K562 (cell line): ENCODE results near the gene SFN. TPM values are rescaled to one million over a fixed set of nuclear protein-coding genes. Genes with fewer than 3 reads are reported as not detected.
"Not testable (repeated sequence)": the region's sequence is repeated elsewhere in the genome, so short reads cannot be mapped to it uniquely, and the experiment has no call there.

ENCODE experiments used
- ATAC-seq: fragments of 200-7000 bp; cut with Tn5 transposase; 3 replicates; pipeline ENCODE4 v1.9.1; 2020; ENCODE audit warnings: moderate library complexity
- BruUV-seq: library from RNA; stranded (reverse); fragments of 400-500 nt; replicated peaks from 2 replicates; lab custom pipeline; 2021; lab: Mats Ljungman, UMichigan
- CTCF ChIA-PET: fragments of 300-600 bp; formaldehyde crosslinking; extraction: SDS; loops from one replicate; lab custom pipeline; 2021; ENCODE audit warnings: low intra/inter-chr PET ratio; lab: Yijun Ruan, JAX
- POLR2A ChIA-PET: fragments of 300-600, 350-650 bp; sonication (Branson Sonifier 250); formaldehyde crosslinking; extraction: SDS; loops from one replicate; lab custom pipeline; 2021; ENCODE audit warnings: antibody characterized with exemption, inconsistent platforms; lab: Yijun Ruan, JAX
- DNase-seq, 4 experiments: peaks; one replicate each; pipeline versions ENCODE4 v3.0.0 to v3.0.0-alpha.2; 2011 to 2018; ENCODE audit warnings: low spot score in 3 of 4, mixed read lengths in 3 of 4; ENCODE audit errors: extremely low read depth in 1 of 4
- FAIRE-seq: peaks from 2 replicates; lab custom pipeline; 2011; peaks lifted over from hg19 to GRCh38; lab: Jason Lieb, UNC
- H2AFZ ChIP-seq: 2 replicates; pipeline ENCODE4 v1.6.0; 2011; ENCODE audit warnings: low read depth, low read length, control low read depth, inconsistent platforms
- H3K27ac ChIP-seq: fragments of 200-600 bp; 3 replicates; pipeline ENCODE4 v1.8.0; 2011; ENCODE audit warnings: low read depth, mild to moderate bottlenecking, control low read depth, inconsistent platforms, low read length, moderate library complexity, mixed read lengths; ENCODE audit errors: extremely low read depth
- H3K27me3 ChIP-seq, 2 experiments: fragments of 300-600 bp in 1 of 2; 2 replicates in 1 of 2; 3 replicates in 1 of 2; pipeline versions ENCODE4 v1.6.0 to v1.8.0; 2011; ENCODE audit warnings: inconsistent platforms in 2 of 2, low read length in 2 of 2, mild to moderate bottlenecking in 1 of 2, mixed read lengths in 1 of 2, moderate library complexity in 1 of 2; ENCODE audit not compliant: control insufficient read depth in 2 of 2, insufficient read depth in 2 of 2
- H3K36me3 ChIP-seq: fragments of 300-600 bp; 3 replicates; pipeline ENCODE4 v1.8.0; 2011; ENCODE audit warnings: mild to moderate bottlenecking, low read length, inconsistent platforms; ENCODE audit not compliant: control insufficient read depth, insufficient read depth
- H3K4me1 ChIP-seq, 2 experiments: fragments of 200-600 bp in 1 of 2; replicated peaks in 1 of 2; 2 replicates in 1 of 2; 3 replicates in 1 of 2; pipeline versions ENCODE4 v1.5.1 to v1.8.0; 2011; ENCODE audit warnings: inconsistent platforms in 2 of 2, low read length in 2 of 2, mild to moderate bottlenecking in 1 of 2, mixed read lengths in 1 of 2, moderate library complexity in 1 of 2; ENCODE audit not compliant: control insufficient read depth in 2 of 2, insufficient read depth in 2 of 2
- H3K4me2 ChIP-seq: 2 replicates; pipeline ENCODE4 v1.6.1; 2011; ENCODE audit warnings: low read length, control low read depth, inconsistent platforms, mixed read lengths; ENCODE audit not compliant: insufficient read depth
- H3K4me3 ChIP-seq: fragments of 200-600 bp; sonication (generic), shearing (Covaris generic); 2 replicates; pipeline ENCODE4 v1.5.1; 2016; ENCODE audit warnings: control low read depth, inconsistent platforms
- H3K79me2 ChIP-seq: fragments of 200-600 bp; 3 replicates; pipeline ENCODE4 v1.8.0; 2011; ENCODE audit warnings: low read length, inconsistent platforms; ENCODE audit not compliant: control insufficient read depth, insufficient read depth
- H3K9ac ChIP-seq, 2 experiments: 2 replicates each; pipeline versions ENCODE4 v1.6.0 to v1.6.1; 2011; ENCODE audit warnings: low read depth in 2 of 2, low read length in 2 of 2, control low read depth in 1 of 2, inconsistent platforms in 1 of 2, mild to moderate bottlenecking in 1 of 2, mixed read lengths in 1 of 2; ENCODE audit not compliant: insufficient read depth in 1 of 2
- H3K9me1 ChIP-seq: one replicate; pipeline ENCODE4 v1.6.0; 2011; ENCODE audit warnings: inconsistent platforms, mild to moderate bottlenecking, low read length, moderate library complexity; ENCODE audit not compliant: control insufficient read depth, insufficient read depth
- H3K9me3 ChIP-seq: replicated peaks from 2 replicates; pipeline ENCODE4 v1.5.1; 2011; ENCODE audit warnings: low read depth, low read length, inconsistent platforms; ENCODE audit not compliant: control insufficient read depth, insufficient read depth
- H4K20me1 ChIP-seq: replicated peaks from 2 replicates; pipeline ENCODE4 v1.6.1; 2011; ENCODE audit warnings: low read length, inconsistent platforms, mixed read lengths; ENCODE audit not compliant: control insufficient read depth, insufficient read depth
- CEBPG ChIP-seq, 3 experiments: fragments of 200-800 bp in 1 of 3; sonication (Bioruptor generic) in 1 of 3; sonication (generic) in 1 of 3; formaldehyde crosslinking in 1 of 3; IDR thresholded peaks in 2 of 3; conservative IDR thresholded peaks in 1 of 3; 2 replicates each; pipeline versions ENCODE4 v1.6.1 to v1.8.0; 2016 to 2022; ENCODE audit warnings: missing compliant biosample characterization in 2 of 3, missing genetic modification characterization in 2 of 3, mild to moderate bottlenecking in 1 of 3, missing genetic modification reagents in 1 of 3
- RBFOX2 ChIP-seq: fragments of 200-400 bp; formaldehyde crosslinking; IDR thresholded peaks from 2 replicates; pipeline ENCODE4 v1.6.1; 2017; ENCODE audit warnings: low read depth, mild to moderate bottlenecking, low read length, moderate library complexity
- ZNF121 ChIP-seq: sonication (generic); formaldehyde crosslinking; conservative IDR thresholded peaks from 2 replicates; pipeline ENCODE4 v1.8.0; 2022; ENCODE audit warnings: missing genetic modification reagents
- WGBS: fragments of 100-300 bp; shearing (Covaris generic); methylation state at CpG from one replicate; pipeline ENCODE4 v1.1.6; 2016; ENCODE audit warnings: low coverage, mixed read lengths; ENCODE audit not compliant: insufficient coverage; ENCODE audit errors: missing lambda C conversion rate; 5-methylcytosine and 5-hydroxymethylcytosine counted together
- in situ Hi-C: fragments of 300-500 bp; cut with MboI; formaldehyde crosslinking; loops from 4 replicates; pipeline ENCODE4 v1.15.0; 2018; ENCODE audit warnings: inconsistent platforms, mixed read lengths
- intact Hi-C: fragments of 100-400 bp; cut with micrococcal nuclease; formaldehyde crosslinking; loops from 2 replicates; pipeline ENCODE4 v1.14.2; 2022
- polyA plus RNA-seq, 8 experiments: library from polyadenylated mRNA; depleted of rRNA in 4 of 8; stranded (reverse) in 5 of 8; unstranded in 3 of 8; fragments of >200 nt; fragmentation: Nextera tagmentation in 2 of 8; fragmentation: Illumina TruSeq in 1 of 8; extraction: Ambion mirVana in 2 of 8; extraction: Trizol in 1 of 8; gene quantifications; 2 replicates each; pipeline versions ENCODE4 v1.2.1 to v1.2.3, GENCODE V29; 2011 to 2014; ENCODE audit warnings: inconsistent platforms in 1 of 8, missing spikeins in 1 of 8
- total RNA-seq, 7 experiments: library from RNA; depleted of rRNA in 6 of 7; stranded (reverse); fragments of >200 nt in 6 of 7; fragmentation: Illumina TruSeq in 2 of 7; extraction: Trizol in 2 of 7; gene quantifications; 2 replicates each; pipeline versions ENCODE4 v1.2.1 to v1.2.3, GENCODE V29; 2011 to 2021; ENCODE audit warnings: low replicate concordance in 1 of 7
- TF ChIP-seq, protein P1 (sequence below), 2 experiments: fragments of 450-650 bp in 1 of 2; sonication (generic) in 1 of 2; formaldehyde crosslinking in 1 of 2; IDR thresholded peaks in 1 of 2; conservative IDR thresholded peaks in 1 of 2; 2 replicates each; pipeline versions ENCODE4 v1.6.1 to v1.8.1; 2016 to 2023; ENCODE audit warnings: mild to moderate bottlenecking in 2 of 2, moderate library complexity in 2 of 2, inconsistent platforms in 1 of 2, missing genetic modification reagents in 1 of 2

The SFN gene
- total and polyA plus RNA-seq, 9 of the 15 experiments (the other 6 are each of a cell fraction or from before 2014, with no cell fraction given) = 0.10 to 3.8 (median 2.0) TPM

DNA sequence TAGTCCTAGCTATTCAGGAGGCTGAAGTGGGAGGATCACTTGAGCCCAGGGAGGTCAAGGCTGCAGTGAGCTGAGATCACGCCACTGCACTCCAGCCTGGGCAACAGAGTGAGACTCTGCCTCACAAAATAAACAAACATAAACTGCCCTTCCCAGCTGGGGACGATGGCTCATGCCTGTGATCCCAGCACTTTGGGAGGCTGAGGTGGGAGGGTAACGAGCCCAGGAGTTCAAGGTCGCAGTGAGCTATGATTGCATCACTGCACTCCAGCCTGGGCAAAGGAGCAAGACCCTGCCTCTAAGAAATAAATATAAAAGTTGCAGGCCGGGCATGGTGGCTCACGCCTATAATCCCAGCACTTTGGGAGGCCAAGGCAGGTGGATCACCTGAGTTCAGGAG lies 18.7 kb downstream of the SFN start:
- BruUV-seq, CTCF ChIA-PET: not testable (repeated sequence)

More for the DNA sequence above, 18.7 kb downstream of the SFN start:
- DNase-seq; H4K20me1 ChIP-seq; H3K27me3 ChIP-seq; H3K9ac ChIP-seq; FAIRE-seq; H3K4me1 ChIP-seq; ATAC-seq; intact Hi-C loops; H3K9me3 ChIP-seq; H3K27ac ChIP-seq; H3K4me3 ChIP-seq; H3K4me2 ChIP-seq; in situ Hi-C loops; H3K79me2 ChIP-seq; H2AFZ ChIP-seq; H3K9me1 ChIP-seq; TF ChIP-seq CEBPG (tag; conservative IDR thresholded peaks at IDR 0.05 in 1 of 2, IDR thresholded peaks at IDR 0.05 in 1 of 2): not testable (repeated sequence)
- POLR2A ChIA-PET = interaction anchor here (0.6 to 12.0 kb wide), 8 partner anchors 9 to 322 kb away, joined by 3 to 110 read pairs (median 4); partner anchors contain the start of genes GPATCH3 and GPN2
- 82% methylated on average over 6 of the region's 6 CpGs for WGBS
- TF ChIP-seq, protein P1, sequence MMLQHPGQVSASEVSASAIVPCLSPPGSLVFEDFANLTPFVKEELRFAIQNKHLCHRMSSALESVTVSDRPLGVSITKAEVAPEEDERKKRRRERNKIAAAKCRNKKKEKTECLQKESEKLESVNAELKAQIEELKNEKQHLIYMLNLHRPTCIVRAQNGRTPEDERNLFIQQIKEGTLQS (IDR thresholded peaks at IDR 0.05) = peak; percentile 44
- TF ChIP-seq, protein P1 (CRISPR knock-in tag; conservative IDR thresholded peaks at IDR 0.05) = not testable (repeated sequence)
- peak; percentile 38; the same call in 1 of the 2 replicates for TF ChIP-seq RBFOX2
- TF ChIP-seq ZNF121 (CRISPR knock-in tag) = peak; percentile 73; the same call in 1 of the 2 replicates
- 0 out of 2 replicates have a peak, but pooled peaks have one; percentile 19 for TF ChIP-seq CEBPG (CRISPR knock-in tag; IDR thresholded peaks at IDR 0.05)
- peaks cover 92% of the 10 kb centered on the region for H3K36me3 ChIP-seq
